IPS-20b (cell line): ENCODE results near the gene COMMD3.
"Not testable (repeated sequence)": the region's sequence is repeated elsewhere in the genome, so short reads cannot be mapped to it uniquely, and the experiment has no call there.

ENCODE experiments used
- H3K27ac ChIP-seq: one replicate; pipeline ENCODE4 v1.5.1; 2013; ENCODE audit warnings: low read length
- H3K27me3 ChIP-seq: 2 replicates; pipeline ENCODE4 v1.6.1; 2013; ENCODE audit warnings: mild to moderate bottlenecking, low read length, inconsistent platforms; ENCODE audit not compliant: insufficient read depth
- H3K36me3 ChIP-seq: 2 replicates; pipeline ENCODE4 v1.6.1; 2013; ENCODE audit warnings: low read depth, mild to moderate bottlenecking, inconsistent platforms, low read length, moderate library complexity; ENCODE audit not compliant: insufficient read depth
- H3K4me1 ChIP-seq: 2 replicates; pipeline ENCODE4 v1.6.1; 2013; ENCODE audit warnings: mild to moderate bottlenecking, control low read depth, inconsistent platforms, low read length, moderate library complexity; ENCODE audit not compliant: insufficient read depth
- H3K4me3 ChIP-seq: 2 replicates; pipeline ENCODE4 v1.5.1; 2013; ENCODE audit warnings: mild to moderate bottlenecking, low read length, inconsistent platforms
- H3K9ac ChIP-seq: 2 replicates; pipeline ENCODE4 v1.6.1; 2013; ENCODE audit warnings: low read depth, mild to moderate bottlenecking, inconsistent platforms, low read length, moderate library complexity
- H3K9me3 ChIP-seq: 2 replicates; pipeline ENCODE4 v1.6.1; 2013; ENCODE audit warnings: mild to moderate bottlenecking, low read depth, low read length, inconsistent platforms; ENCODE audit not compliant: insufficient read depth

The COMMD3 gene

DNA sequence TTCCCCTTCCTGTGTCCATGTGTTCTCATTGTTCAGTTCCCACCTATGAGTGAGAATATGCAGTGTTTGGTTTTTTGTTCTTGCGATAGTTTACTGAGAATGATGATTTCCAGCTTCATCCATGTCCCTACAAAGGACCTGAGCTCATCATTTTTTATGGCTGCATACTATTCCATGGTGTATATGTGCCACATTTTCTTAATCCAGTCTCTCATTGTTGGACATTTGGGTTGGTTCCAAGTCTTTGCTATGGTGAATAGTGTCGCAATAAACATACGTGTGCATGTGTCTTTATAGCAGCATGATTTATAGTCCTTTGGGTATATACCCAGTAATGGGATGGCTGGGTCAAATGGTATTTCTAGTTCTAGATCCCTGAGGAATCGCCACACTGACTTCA, 41.6 kb downstream of the COMMD3 start:
- not testable (repeated sequence) for H3K4me1 ChIP-seq, H3K36me3 ChIP-seq, H3K27me3 ChIP-seq, H3K27ac ChIP-seq, H3K4me3 ChIP-seq, H3K9me3 ChIP-seq, H3K9ac ChIP-seq

DNA sequence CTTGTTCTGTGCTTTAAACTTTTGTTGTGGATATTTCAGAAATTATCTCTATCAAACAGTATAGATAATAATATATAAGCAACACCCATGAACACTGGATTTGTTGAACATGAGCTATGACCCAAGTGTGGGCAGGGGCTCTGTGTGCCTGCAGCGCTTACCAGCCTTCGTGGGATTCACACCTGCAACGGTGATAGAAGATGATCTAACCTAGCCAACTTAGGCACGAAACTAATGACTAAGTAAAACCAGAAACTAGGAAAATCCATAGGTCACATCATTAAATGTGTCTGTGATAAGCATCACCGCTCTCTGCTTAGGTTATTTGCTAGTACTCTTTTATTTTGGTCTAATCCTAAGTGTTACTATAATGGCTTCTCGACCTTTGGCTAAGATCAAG, 47.1 kb downstream of the COMMD3 start:
- no peak overlapping the region for H3K4me3 ChIP-seq
- H3K9ac ChIP-seq = no peak overlapping the region
- H3K4me1 ChIP-seq = no peaks in the 10 kb centered on the region
- H3K27ac ChIP-seq = no peak overlapping the region
- H3K36me3 ChIP-seq = no peaks in the 10 kb centered on the region
- no peaks in the 10 kb centered on the region for H3K27me3 ChIP-seq
- no peaks in the 10 kb centered on the region for H3K9me3 ChIP-seq

DNA sequence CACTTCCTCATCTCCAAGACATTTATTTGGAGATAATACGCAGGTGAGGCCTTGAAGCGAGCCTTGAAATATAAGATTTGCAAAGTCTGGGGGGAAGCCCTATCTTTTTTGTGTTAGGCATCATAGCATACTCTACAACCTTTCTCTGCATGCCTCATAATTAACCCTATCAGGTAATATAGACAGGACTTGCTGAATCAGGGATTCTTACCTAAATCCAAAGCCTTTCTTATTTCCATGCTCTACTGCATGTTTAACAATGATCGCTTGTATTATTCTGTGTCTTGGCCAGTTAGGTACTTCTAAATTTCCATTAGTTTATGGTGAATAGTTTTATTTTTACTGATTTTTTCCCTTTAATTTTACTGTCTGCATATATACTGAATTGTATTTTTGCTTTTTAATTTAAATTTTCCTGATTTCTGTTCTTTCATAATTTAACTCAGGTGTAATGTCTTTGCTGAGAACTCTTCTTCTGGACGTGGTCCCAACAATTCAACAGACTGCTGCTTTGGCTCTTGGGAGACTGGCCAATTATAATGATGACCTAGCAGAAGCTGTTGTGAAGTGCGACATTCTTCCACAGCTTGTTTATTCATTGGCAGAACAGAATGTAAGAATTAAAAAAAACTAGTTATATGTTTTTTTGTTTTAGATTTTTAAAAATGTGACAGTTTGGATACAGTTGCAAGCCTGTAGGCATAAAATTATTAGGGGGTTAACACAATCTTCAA, 48.4 kb downstream of the COMMD3 start:
- Histone ChIP-seq H3K9me3 (no peaks in the 10 kb centered on the region), H3K4me1 (no peaks in the 10 kb centered on the region), H3K9ac (no peak overlapping the region), H3K27me3 (no peaks in the 10 kb centered on the region), H3K4me3 (no peak overlapping the region), H3K36me3 (no peaks in the 10 kb centered on the region), H3K27ac (no peak overlapping the region)

DNA sequence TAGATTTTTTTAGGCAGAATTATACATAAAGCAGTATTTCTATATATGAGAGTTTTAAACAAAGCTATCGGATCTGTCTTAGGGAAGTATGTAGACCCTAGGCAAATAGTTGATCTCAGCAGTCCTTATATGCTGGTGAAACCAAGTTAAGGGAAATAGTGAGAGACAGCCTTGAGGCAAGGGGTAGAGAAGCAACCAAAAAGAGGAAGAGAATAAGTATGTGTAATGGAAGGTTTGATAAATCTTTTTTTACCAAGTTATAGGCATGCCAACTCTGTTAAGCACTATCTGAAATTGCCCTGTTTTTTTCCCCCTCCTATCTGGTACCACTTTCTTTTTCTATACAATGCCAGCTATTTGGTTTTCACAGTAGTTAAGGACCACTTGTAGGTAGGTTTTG, 49.0 kb downstream of the COMMD3 start:
- Histone ChIP-seq H3K9ac (no peak overlapping the region), H3K27me3 (no peaks in the 10 kb centered on the region), H3K36me3 (no peaks in the 10 kb centered on the region), H3K4me3 (no peak overlapping the region), H3K9me3 (no peaks in the 10 kb centered on the region), H3K27ac (no peak overlapping the region), H3K4me1 (no peaks in the 10 kb centered on the region)

DNA sequence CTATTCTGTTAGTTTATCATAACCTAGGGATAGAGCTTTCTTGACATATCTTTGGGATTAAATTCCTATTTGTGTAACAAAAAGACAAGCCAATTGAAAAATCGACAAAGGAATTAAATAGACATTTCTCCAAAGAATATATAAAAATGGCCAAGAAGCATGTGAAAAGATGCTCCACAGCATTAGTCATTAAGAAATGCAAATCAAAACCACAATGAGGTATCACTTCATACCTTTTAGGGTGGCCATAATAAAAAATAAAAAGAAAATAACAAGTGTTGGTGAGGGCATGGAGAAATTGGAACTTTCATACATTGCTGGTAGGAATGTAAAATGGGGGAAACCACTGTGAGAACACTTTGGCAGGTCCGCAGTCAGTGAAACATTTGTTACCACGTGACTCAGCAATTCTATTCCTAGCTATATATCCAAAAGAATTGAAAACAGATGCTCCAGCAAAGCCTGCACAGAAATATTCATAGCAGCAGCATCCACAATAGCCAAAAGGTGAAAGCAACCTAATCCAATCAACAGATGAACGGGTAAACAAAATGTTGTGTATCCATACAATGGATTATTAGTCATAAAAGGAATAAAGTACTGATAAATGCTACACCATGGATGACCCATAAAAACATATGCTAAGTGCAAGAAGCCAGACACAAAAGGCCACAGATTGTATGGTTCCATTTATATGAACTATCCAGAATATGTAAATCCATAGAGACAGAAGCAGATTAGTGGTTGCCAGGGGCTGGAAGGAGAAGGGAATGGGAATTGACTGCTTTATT, 49.7 kb downstream of the COMMD3 start:
- Histone ChIP-seq H3K4me3 (no peak overlapping the region), H3K27me3 (no peaks in the 10 kb centered on the region), H3K36me3 (no peaks in the 10 kb centered on the region), H3K9ac (no peak overlapping the region), H3K9me3 (no peaks in the 10 kb centered on the region), H3K4me1 (no peaks in the 10 kb centered on the region), H3K27ac (no peak overlapping the region)

DNA sequence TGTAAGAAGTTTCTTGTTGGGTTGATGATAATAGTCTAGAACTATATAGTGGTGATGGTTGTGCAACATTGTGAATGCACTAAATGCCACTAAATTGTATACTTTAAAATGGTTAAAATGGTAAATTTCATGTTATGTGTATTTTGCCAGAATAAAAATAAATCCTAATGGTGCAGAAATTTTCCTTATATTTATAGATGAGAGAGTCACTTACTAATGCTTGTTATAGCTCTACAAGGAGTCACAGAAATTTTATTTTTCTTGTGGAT, 50.2 kb downstream of the COMMD3 start:
- no peaks in the 10 kb centered on the region for H3K9me3 ChIP-seq
- no peak overlapping the region for H3K9ac ChIP-seq
- H3K36me3 ChIP-seq = no peaks in the 10 kb centered on the region
- no peaks in the 10 kb centered on the region for H3K27me3 ChIP-seq
- no peaks in the 10 kb centered on the region for H3K4me1 ChIP-seq
- no peak overlapping the region for H3K4me3 ChIP-seq
- H3K27ac ChIP-seq = no peak overlapping the region

DNA sequence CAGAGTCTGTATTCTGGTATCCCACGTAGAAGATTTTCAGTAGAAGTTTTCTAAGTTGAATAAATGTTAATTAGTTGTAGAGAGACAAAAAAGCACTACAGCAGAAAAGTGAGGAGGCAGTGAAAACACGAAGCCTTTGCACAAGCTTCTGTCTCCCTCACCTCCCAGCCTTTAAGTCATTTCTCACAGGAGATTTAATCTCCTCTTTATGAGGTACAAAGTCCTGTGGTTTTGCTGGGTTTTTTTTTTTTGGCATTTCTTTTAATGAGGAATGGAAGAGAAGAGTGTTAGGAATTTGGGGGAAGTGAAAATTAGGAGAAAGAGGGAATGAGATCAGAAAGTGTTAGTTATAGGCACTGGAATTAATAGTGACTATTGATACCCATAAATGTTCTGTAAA, 50.6 kb downstream of the COMMD3 start:
- H3K27ac ChIP-seq = no peak overlapping the region
- H3K27me3 ChIP-seq = no peaks in the 10 kb centered on the region
- H3K36me3 ChIP-seq = no peaks in the 10 kb centered on the region
- H3K4me3 ChIP-seq = no peak overlapping the region
- H3K9ac ChIP-seq = no peak overlapping the region
- no peaks in the 10 kb centered on the region for H3K4me1 ChIP-seq
- no peaks in the 10 kb centered on the region for H3K9me3 ChIP-seq

DNA sequence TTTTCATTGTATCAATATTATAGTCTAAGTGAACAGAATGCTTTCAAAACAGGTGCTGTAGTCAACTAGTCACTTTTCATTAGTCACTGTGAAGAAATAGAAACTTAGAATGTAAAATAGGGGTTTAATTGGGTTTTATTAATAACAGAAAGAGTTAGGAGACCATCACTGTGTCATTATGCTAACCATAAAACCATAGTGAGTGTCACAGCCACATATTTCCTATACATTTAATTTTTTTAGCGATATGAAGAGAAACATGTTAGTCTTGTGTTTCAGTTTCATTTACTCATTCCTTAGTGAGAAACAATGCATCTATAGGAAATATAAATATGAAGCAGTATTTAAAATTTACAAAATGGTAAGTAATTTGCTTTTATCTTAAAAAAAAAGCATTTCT, 51.3 kb downstream of the COMMD3 start:
- no peak overlapping the region for H3K27ac ChIP-seq
- no peak overlapping the region for H3K9ac ChIP-seq
- H3K9me3 ChIP-seq = no peaks in the 10 kb centered on the region
- H3K4me3 ChIP-seq = no peak overlapping the region
- no peaks in the 10 kb centered on the region for H3K27me3 ChIP-seq
- H3K36me3 ChIP-seq = no peaks in the 10 kb centered on the region
- H3K4me1 ChIP-seq = no peaks in the 10 kb centered on the region

DNA sequence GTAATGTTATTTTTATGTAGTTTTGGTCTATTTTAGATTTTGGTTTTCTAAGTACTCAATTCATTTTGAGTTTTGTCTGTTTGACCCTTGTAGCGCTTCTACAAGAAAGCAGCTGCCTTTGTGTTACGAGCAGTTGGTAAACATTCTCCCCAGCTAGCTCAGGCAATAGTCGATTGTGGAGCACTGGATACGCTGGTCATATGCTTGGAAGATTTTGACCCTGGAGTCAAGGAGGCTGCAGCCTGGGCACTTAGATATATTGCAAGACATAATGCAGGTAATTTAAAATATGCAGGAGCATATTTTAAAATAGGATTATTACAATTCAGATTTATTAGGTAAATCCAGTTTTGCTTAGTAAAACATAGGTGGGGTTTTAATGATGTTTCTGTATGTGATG, 52.2 kb downstream of the COMMD3 start:
- H3K36me3 ChIP-seq = no peaks in the 10 kb centered on the region
- no peak overlapping the region for H3K4me3 ChIP-seq
- H3K4me1 ChIP-seq = no peaks in the 10 kb centered on the region
- H3K9me3 ChIP-seq = no peaks in the 10 kb centered on the region
- H3K27me3 ChIP-seq = no peaks in the 10 kb centered on the region
- H3K9ac ChIP-seq = no peak overlapping the region
- H3K27ac ChIP-seq = no peak overlapping the region

DNA sequence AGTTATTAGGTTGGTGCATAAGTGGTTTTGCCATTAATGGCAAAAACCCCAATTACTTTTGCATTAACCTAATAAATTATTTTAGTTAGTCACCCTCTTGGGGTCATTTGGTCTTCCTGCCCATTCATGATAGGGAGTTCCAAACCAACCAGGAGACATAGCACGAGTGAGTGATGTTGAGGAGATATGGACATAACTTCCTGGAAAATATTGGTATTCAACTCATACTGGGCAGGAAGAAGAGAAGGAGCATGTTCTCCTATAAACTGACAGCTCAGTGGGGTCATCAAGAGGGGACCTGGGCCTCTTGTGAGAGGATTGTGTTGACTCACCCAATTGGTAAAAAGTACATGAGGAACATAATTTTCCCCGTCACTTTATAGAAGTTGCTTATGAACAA, 52.8 kb downstream of the COMMD3 start:
- no peak overlapping the region for H3K4me3 ChIP-seq
- no peaks in the 10 kb centered on the region for H3K27me3 ChIP-seq
- no peak overlapping the region for H3K27ac ChIP-seq
- H3K36me3 ChIP-seq = no peaks in the 10 kb centered on the region
- no peaks in the 10 kb centered on the region for H3K9me3 ChIP-seq
- H3K9ac ChIP-seq = no peak overlapping the region
- H3K4me1 ChIP-seq = no peaks in the 10 kb centered on the region

DNA sequence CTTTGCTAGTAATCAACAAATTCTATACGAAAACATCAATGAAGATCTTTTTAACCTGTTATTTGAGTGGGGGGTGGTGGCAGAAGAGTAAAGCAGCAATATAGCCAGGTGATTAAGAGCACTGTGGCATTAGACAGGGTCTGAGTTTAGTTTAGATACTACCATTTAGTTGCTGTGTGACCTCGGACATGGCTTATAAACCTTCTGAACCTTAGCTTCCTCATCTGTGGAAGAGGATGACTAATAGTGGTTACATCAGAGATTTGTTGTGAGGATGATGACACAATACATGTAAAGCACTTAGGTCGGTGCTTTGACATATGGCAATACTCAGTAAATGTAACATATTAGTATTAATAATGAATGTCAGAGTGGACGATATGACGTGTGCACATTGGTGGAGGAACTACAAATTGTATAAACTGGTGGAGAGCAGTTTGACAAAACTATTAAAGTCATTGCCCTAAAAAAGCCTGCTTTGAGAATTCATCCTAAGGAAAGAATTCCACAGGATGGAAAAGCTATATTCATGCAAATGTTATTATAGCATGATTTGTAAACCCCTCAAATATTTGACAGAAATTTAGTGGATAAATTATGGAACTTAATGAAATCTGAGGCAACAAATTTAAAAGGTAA, 53.4 kb downstream of the COMMD3 start:
- no peaks in the 10 kb centered on the region for H3K36me3 ChIP-seq
- no peak overlapping the region for H3K27ac ChIP-seq
- no peaks in the 10 kb centered on the region for H3K4me1 ChIP-seq
- no peak overlapping the region for H3K9ac ChIP-seq
- no peaks in the 10 kb centered on the region for H3K27me3 ChIP-seq
- H3K4me3 ChIP-seq = no peak overlapping the region
- H3K9me3 ChIP-seq = no peaks in the 10 kb centered on the region
